Smooth muscle cell (in vitro differentiated cells): Measurements from ENCODE around the gene NFYC. TPM values are rescaled to one million over a fixed set of nuclear protein-coding genes. Genes with fewer than 3 reads are reported as not detected.

Experiments used
- DNase-seq: peaks from one replicate; lab custom pipeline; 2025; ENCODE audit not compliant: unreplicated experiment; lab: John Stamatoyannopoulos, UW
- H2AFZ ChIP-seq: fragments of 200-600 bp; sonication (generic); 2 replicates; pipeline ENCODE4 v1.6.0; 2016; ENCODE audit warnings: antibody characterized with exemption, low read depth, mild to moderate bottlenecking
- H3F3A ChIP-seq: fragments of 200-600 bp; sonication (generic); 2 replicates; pipeline ENCODE4 v1.6.0; 2017; ENCODE audit warnings: antibody characterized with exemption, low read depth
- H3K27ac ChIP-seq: fragments of 200-600 bp; sonication (generic); 2 replicates; pipeline ENCODE4 v1.5.1; 2016; ENCODE audit warnings: low read depth, mild to moderate bottlenecking
- H3K27me3 ChIP-seq: fragments of 200-600 bp; sonication (generic); 2 replicates; pipeline ENCODE4 v1.6.1; 2016; ENCODE audit warnings: low read depth, mild to moderate bottlenecking
- H3K36me3 ChIP-seq: fragments of 200-600 bp; sonication (generic); 2 replicates; pipeline ENCODE4 v1.5.1; 2016; ENCODE audit warnings: low read depth
- H3K4me1 ChIP-seq: fragments of 200-600 bp; sonication (generic); 2 replicates; pipeline ENCODE4 v1.5.1; 2016; ENCODE audit warnings: low read depth
- H3K4me2 ChIP-seq: fragments of 200-600 bp; sonication (generic); 2 replicates; pipeline ENCODE4 v1.6.0; 2016; ENCODE audit warnings: mild to moderate bottlenecking
- H3K4me3 ChIP-seq: fragments of 200-600 bp; sonication (generic); 2 replicates; pipeline ENCODE4 v1.5.1; 2016; ENCODE audit warnings: mild to moderate bottlenecking
- H3K79me2 ChIP-seq: fragments of 200-600 bp; sonication (generic); 2 replicates; pipeline ENCODE4 v1.6.0; 2016; ENCODE audit warnings: low read depth, mild to moderate bottlenecking
- H3K9ac ChIP-seq: fragments of 200-600 bp; sonication (generic); 2 replicates; pipeline ENCODE4 v1.6.0; 2016; ENCODE audit warnings: low read depth
- H3K9me3 ChIP-seq: fragments of 200-600 bp; sonication (generic); replicated peaks from 2 replicates; pipeline ENCODE4 v1.5.1; 2016; ENCODE audit warnings: low read depth
- H4K20me1 ChIP-seq: fragments of 200-600 bp; sonication (generic); 2 replicates; pipeline ENCODE4 v1.6.0; 2016; ENCODE audit warnings: low read depth
- CTCF ChIP-seq: fragments of 200-600 bp; sonication (generic); IDR thresholded peaks from 2 replicates; pipeline ENCODE4 v1.5.1; 2017; ENCODE audit warnings: borderline replicate concordance, mild to moderate bottlenecking, antibody characterized with exemption; ENCODE audit not compliant: insufficient read depth, poor library complexity, severe bottlenecking
- WGBS: methylation state at CpG from one replicate; pipeline ENCODE4 v1.1.7; 2016; ENCODE audit warnings: low lambda C conversion rate; 5-methylcytosine and 5-hydroxymethylcytosine counted together
- polyA plus RNA-seq: library from polyadenylated mRNA; unstranded; fragments of >200 nt; fragmentation: Nextera tagmentation; extraction: Ambion mirVana; gene quantifications from 2 replicates; pipeline ENCODE4 v1.2.1, GENCODE V29; 2016
- total RNA-seq: library from RNA; depleted of rRNA; stranded (reverse); fragments of >200 nt; gene quantifications from 2 replicates; pipeline ENCODE4 v1.2.3, GENCODE V29; 2014

Gene NFYC
- total and polyA plus RNA-seq, 2 experiments from 2014 or later = 18.1 to 28.6 TPM

DNA sequence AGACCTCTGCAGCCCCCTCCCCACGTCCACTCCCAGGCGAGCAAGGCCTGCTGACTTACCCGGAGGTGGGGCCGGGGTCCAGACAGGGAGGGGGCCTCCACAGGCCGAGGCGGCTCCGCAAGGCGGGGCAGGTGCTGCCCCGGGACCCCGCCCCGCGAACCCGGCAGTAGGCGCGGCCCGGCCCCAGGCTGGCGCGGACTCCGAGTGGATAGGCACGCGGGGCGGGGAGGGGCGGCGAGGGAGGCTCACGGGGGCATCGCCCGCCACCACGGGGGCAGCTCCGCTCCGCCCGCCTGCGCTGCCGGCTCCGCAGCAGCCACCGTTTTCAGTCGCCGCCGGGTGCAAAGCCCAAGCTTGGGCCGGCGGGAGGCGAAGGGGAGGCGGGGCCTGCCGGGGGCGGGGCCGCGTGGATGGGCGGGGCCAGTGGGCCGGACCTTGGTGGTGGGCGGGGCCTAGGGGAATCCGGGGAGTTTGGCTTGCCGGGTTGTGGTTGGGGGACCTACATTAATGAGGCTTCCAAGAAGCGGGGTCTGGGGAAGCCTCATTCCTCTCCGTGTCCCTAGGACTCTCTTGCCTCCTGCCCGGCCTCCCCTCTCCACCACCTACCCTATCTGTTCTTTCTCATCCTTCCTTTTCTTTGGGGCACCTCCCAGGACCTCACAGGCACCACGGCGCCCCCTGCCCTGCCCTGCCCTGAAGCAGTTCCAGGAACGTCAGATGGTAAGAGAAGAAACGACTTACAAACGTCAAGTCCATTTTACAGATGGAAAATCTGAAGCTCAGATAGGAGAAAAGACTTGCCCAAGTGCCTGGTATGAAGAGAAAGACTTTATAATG, 26.0 kb upstream of the NFYC start, which contains the start of gene RIMS3:
TSS of gene RIMS3 (minus strand) at position 348 of the 837 bp plus-strand sequence. CDS start 23,757 bp downstream, outside the sequence.
- Histone ChIP-seq H3K4me3 (peak within 1 kb of the TSS; percentile 60), H3K9me3 (no peaks in the 10 kb centered on the region), H3K27ac (no peak within 1 kb of the TSS), H3F3A (no peaks in the 10 kb centered on the region), H3K4me1 (peaks cover 9% of the 10 kb centered on the region), H3K79me2 (no peaks in the 10 kb centered on the region), H3K4me2 (peak within 1 kb of the TSS; percentile 86), H2AFZ (peak within 1 kb of the TSS; percentile 65), H3K27me3 (no peaks in the 10 kb centered on the region), H4K20me1 (no peaks in the 10 kb centered on the region), H3K36me3 (no peaks in the 10 kb centered on the region), H3K9ac (no peak within 1 kb of the TSS)
- under 1% methylated on average over 23 of the region's 59 CpGs for WGBS
- no peak for TF ChIP-seq CTCF
- peak; percentile 26 for DNase-seq

DNA sequence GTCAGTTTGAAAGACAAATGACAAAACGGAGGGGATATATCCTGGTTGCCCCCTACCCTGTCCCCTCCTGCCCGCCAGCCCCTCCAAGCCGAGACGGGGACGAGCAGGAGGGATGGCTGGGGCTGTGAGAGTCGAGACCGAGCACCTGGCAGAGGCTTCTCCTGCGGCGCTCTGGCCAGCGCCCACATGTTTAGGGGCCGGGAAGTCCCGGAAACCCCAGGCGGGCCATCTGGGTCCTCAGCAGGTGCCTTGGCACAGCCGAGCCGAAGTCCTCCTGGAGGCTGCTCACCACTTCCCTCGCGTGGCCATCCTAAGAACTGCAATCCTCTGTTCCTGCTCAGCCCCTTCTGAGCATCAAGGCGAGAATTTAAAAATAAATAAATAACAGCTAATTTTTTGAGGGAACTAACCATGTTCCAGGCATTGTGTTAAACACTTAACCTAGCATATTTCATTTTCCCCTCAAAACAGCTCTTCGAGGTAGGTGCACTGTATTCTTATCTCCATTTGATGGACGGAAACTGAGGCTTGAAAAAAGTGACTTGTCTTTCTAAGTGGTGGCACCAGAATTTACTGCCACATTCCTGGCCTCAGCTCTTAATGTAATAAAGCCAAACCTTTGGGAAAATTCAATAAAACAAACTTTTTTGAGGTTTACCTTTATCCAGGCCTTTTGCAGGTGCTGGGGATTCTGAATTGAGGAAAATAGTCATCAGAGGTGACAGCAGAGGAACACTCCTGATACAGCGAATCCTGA, 22.6 kb upstream of the NFYC start:
- Histone ChIP-seq H3K79me2 (no peaks in the 10 kb centered on the region), H3K4me2 (no peak overlapping the region), H4K20me1 (no peaks in the 10 kb centered on the region), H3F3A (no peaks in the 10 kb centered on the region), H3K4me3 (no peak overlapping the region), H2AFZ (no peak overlapping the region), H3K9ac (no peak overlapping the region), H3K27me3 (no peaks in the 10 kb centered on the region), H3K4me1 (no peaks in the 10 kb centered on the region), H3K27ac (no peak overlapping the region), H3K36me3 (no peaks in the 10 kb centered on the region), H3K9me3 (no peaks in the 10 kb centered on the region)
- peak; percentile 36 for DNase-seq
- peak; percentile 88 for TF ChIP-seq CTCF
- 15% methylated on average over 20 of the region's 21 CpGs for WGBS

GRCh38 chr1:40673452-40673851, 18.1 kb upstream of the NFYC start:
- Histone ChIP-seq H3F3A (no peaks in the 10 kb centered on the region), H3K36me3 (no peaks in the 10 kb centered on the region), H4K20me1 (no peaks in the 10 kb centered on the region), H3K4me1 (no peaks in the 10 kb centered on the region), H3K79me2 (no peaks in the 10 kb centered on the region), H3K9me3 (no peaks in the 10 kb centered on the region), H3K27me3 (no peaks in the 10 kb centered on the region), H2AFZ (no peak overlapping the region), H3K4me2 (no peak overlapping the region), H3K27ac (no peak overlapping the region), H3K4me3 (no peak overlapping the region), H3K9ac (no peak overlapping the region)
- no peak for DNase-seq
- 88% methylated on average over 4 of the region's 4 CpGs for WGBS
- TF ChIP-seq CTCF = no peak
